Upper lobe of left lung (tissue), 6 donors: ENCODE data around the gene LAPTM4A. TPM values are rescaled to one million over a fixed set of nuclear protein-coding genes. Genes with fewer than 3 reads are reported as not detected.
"Not testable (repeated sequence)": the region's sequence is repeated elsewhere in the genome, so short reads cannot be mapped to it uniquely, and the experiment has no call there.

Experiments used
- ATAC-seq, 2 donors: fragments of 200-7000 bp; cut with Tn5 transposase; one replicate each; pipeline ENCODE4 v1.9.1; 2022; ENCODE audit warnings: mild to moderate bottlenecking in 2 of 2, moderate library complexity in 2 of 2; ENCODE audit not compliant: low FRiP score in 2 of 2
- DNase-seq, 2 donors: peaks; one replicate each; pipeline ENCODE4 v3.0.0-alpha.2; 2019 to 2020
- H3K27ac ChIP-seq, 4 donors: fragments of 200-600 bp; sonication (generic); one replicate each; pipeline ENCODE4 v1.5.1; 2016 to 2019
- H3K27me3 ChIP-seq, 4 donors: fragments of 200-600 bp; sonication (generic); one replicate each; pipeline ENCODE4 v1.5.1; 2017 to 2019
- H3K36me3 ChIP-seq, 4 donors: fragments of 200-600 bp; sonication (generic); one replicate each; pipeline ENCODE4 v1.5.1; 2016 to 2019
- H3K4me1 ChIP-seq, 4 donors: fragments of 200-600 bp; sonication (generic); one replicate each; pipeline ENCODE4 v1.5.1; 2018 to 2019
- H3K4me3 ChIP-seq, 4 donors: fragments of 200-600 bp; sonication (generic); one replicate each; pipeline ENCODE4 v1.5.1; 2017 to 2019; ENCODE audit warnings: mild to moderate bottlenecking in 2 of 4, moderate library complexity in 1 of 4
- H3K9me3 ChIP-seq, 4 donors: fragments of 200-600 bp; sonication (generic); one replicate each; pipeline ENCODE4 v1.5.1; 2018 to 2019
- EP300 ChIP-seq, 4 donors: sonication (generic); formaldehyde crosslinking; IDR thresholded peaks; one replicate each; pipeline ENCODE4 v1.5.1; 2017; ENCODE audit warnings: antibody characterized with exemption in 4 of 4, control low read depth in 2 of 4
- POLR2A ChIP-seq, 4 donors: fragments of 450-650 bp; IDR thresholded peaks; one replicate each; pipeline ENCODE4 v1.5.1; 2016 to 2017; ENCODE audit warnings: antibody characterized with exemption in 4 of 4, mild to moderate bottlenecking in 2 of 4
- POLR2AphosphoS5 ChIP-seq, 2 donors: sonication (generic); formaldehyde crosslinking; IDR thresholded peaks; one replicate each; pipeline ENCODE4 v1.5.1; 2017; ENCODE audit warnings: antibody characterized with exemption in 2 of 2
- whole genome bisulfite sequencing, 2 donors: methylation state at CpG; one replicate each; pipeline ENCODE4 v1.1.5; 2017 to 2018; 5-methylcytosine and 5-hydroxymethylcytosine counted together
- total RNA-seq, 6 donors: library from RNA; depleted of rRNA in 4 of 6; stranded (reverse); fragments of >200 nt in 4 of 6; gene quantifications; one replicate each; pipeline versions ENCODE4 v1.1.0 to v1.2.1, GENCODE V29; 2016 to 2021
- TF ChIP-seq, protein P1 (sequence below), 6 experiments: fragments of 450-650 bp in 4 of 6; fragments of 200-600 bp in 2 of 6; sonication (generic) in 2 of 6; IDR thresholded peaks; one replicate each; pipeline ENCODE4 v1.5.1; 2016 to 2019; ENCODE audit warnings: antibody characterized with exemption in 6 of 6
- donor health status: DM: no; HTN: no; CAD: no; lungs with moderate emphysema.
- donor health status: DM: no; HTN: yes; CAD: no; lungs with severe emphysema.

LAPTM4A gene
- total RNA-seq, 6 donors from 2014 or later = 27.2 to 210 (median 116) TPM

DNA sequence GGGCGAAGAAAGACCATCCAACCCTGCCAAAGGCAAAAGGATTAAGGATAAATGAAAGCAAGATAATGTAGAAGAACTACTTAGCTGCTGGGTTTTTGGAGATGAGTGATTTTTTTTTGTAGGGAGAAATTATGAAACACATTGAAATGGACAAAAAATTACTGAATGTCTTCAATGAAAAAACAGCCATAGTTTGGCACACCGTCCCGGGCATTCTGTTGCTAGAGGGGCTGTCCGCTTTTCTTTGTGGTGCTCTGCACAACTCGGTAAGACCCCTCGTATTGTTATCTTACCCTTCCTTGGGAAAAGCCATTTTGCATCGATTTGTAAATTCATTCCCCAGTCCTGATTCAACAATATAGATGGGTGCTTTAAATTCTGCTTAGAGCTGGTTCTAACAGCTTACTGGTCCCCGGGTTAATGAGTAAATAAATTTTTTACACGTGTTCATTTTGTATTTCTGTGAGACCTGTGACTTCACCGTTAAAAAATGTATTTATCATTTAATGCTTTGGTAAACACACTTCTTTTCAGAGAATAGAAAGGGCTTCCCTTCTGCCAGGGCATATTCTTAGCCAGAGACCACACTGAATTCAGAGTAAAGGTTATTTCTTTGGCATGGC is 912 bp upstream of the LAPTM4A start:
- Histone ChIP-seq H3K4me3 (peak overlapping the region; percentile 13 to 86 (median 62)), H3K9me3 (no peaks in the 10 kb centered on the region), H3K36me3 (no peaks in the 10 kb centered on the region), H3K4me1 (peaks cover 24 to 39% (median 31%) of the 10 kb centered on the region in 4 donors), H3K27ac (peak overlapping the region; percentile 97 to 100 (median 98)), H3K27me3 (no peaks in the 10 kb centered on the region)
- peak in 1 of 4 donors; percentile 1 for TF ChIP-seq EP300 (IDR thresholded peaks at IDR 0.05)
- TF ChIP-seq POLR2A (IDR thresholded peaks at IDR 0.05) = no peak
- ATAC-seq (no peak), DNase-seq (no peak)
- 3 to 7% methylated on average over 10 of the region's 10 CpGs for WGBS, 2 donors

- WGBS, 2 donors = 0% methylated on average over 26 to 46 of the region's 47 CpGs
- H3K4me1 ChIP-seq = peaks cover 24 to 44% (median 35%) of the 10 kb centered on the region in 4 donors
Measured at GRCh38 chr2:20050646-20051531, 539 bp downstream of the LAPTM4A start.

GRCh38 chr2:20050104-20050645 is 1.3 kb downstream of the LAPTM4A start:
- ATAC-seq = peak in 1 of 2 donors; percentile 36
- Histone ChIP-seq H3K4me1 (peaks cover 24 to 51% (median 41%) of the 10 kb centered on the region in 4 donors), H3K27me3 (no peaks in the 10 kb centered on the region), H3K9me3 (no peaks in the 10 kb centered on the region), H3K27ac (peak overlapping the region; percentile 97 to 100 (median 98)), H3K4me3 (peak overlapping the region; percentile 55 to 86 (median 71)), H3K36me3 (no peaks in the 10 kb centered on the region)
- TF ChIP-seq EP300 (IDR thresholded peaks at IDR 0.05) = no peak
- peak in 1 of 4 donors; percentile 64 for TF ChIP-seq POLR2A (IDR thresholded peaks at IDR 0.05)
- peak in 1 of 2 donors; percentile 26 for TF ChIP-seq POLR2AphosphoS5 (IDR thresholded peaks at IDR 0.05)
- peak in 1 of 2 donors; percentile 45 for DNase-seq
- WGBS, 2 donors = 1 to 2% methylated on average over 10 of the region's 10 CpGs

More at GRCh38 chr2:20050646-20051531, 539 bp downstream of the LAPTM4A start:
- TF ChIP-seq POLR2AphosphoS5 (IDR thresholded peaks at IDR 0.05) (peak in 1 of 2 donors; percentile 14), POLR2A (IDR thresholded peaks at IDR 0.05) (peak in 1 of 4 donors; percentile 40)
- TF ChIP-seq, protein P1, sequence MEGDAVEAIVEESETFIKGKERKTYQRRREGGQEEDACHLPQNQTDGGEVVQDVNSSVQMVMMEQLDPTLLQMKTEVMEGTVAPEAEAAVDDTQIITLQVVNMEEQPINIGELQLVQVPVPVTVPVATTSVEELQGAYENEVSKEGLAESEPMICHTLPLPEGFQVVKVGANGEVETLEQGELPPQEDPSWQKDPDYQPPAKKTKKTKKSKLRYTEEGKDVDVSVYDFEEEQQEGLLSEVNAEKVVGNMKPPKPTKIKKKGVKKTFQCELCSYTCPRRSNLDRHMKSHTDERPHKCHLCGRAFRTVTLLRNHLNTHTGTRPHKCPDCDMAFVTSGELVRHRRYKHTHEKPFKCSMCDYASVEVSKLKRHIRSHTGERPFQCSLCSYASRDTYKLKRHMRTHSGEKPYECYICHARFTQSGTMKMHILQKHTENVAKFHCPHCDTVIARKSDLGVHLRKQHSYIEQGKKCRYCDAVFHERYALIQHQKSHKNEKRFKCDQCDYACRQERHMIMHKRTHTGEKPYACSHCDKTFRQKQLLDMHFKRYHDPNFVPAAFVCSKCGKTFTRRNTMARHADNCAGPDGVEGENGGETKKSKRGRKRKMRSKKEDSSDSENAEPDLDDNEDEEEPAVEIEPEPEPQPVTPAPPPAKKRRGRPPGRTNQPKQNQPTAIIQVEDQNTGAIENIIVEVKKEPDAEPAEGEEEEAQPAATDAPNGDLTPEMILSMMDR (IDR thresholded peaks at IDR 0.05) = no peak
- DNase-seq (peak in 1 of 2 donors; percentile 66), ATAC-seq (peak; percentile 3 to 46)
- H3K36me3 ChIP-seq = no peaks in the 10 kb centered on the region
- H3K9me3 ChIP-seq = no peaks in the 10 kb centered on the region
- H3K4me3 ChIP-seq = peak overlapping the region; percentile 55 to 86 (median 71)
- no peaks in the 10 kb centered on the region for H3K27me3 ChIP-seq
- peak overlapping the region; percentile 97 to 100 (median 98) for H3K27ac ChIP-seq

DNA sequence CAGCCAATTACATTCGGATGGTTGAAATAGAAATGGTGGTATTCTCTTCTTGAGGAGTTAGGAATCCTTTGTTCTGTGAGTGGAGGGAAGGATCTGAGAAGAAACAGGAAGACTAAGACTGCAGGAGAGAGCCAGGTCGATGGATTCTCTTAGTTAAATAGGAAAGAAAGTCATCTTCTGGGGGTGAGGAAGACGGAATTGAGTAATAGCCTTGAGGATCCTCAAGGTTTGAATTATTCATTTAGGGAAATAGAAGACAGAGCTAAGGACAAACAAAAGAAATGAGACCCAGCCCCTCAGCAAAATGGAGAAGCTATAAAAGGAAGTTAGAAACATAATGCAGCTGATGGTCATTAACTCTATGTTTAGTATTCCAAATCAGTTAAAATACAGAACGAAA is 1.8 kb downstream of the LAPTM4A start:
- ATAC-seq = no peak
- Histone ChIP-seq H3K27ac (peak overlapping the region; percentile 97 to 100 (median 98)), H3K4me1 (peaks cover 24 to 52% (median 43%) of the 10 kb centered on the region in 4 donors), H3K9me3 (no peaks in the 10 kb centered on the region), H3K36me3 (no peaks in the 10 kb centered on the region), H3K4me3 (peak overlapping the region; percentile 3 to 86 (median 62)), H3K27me3 (no peaks in the 10 kb centered on the region)
- no peak for DNase-seq
- TF ChIP-seq, protein P1 (IDR thresholded peaks at IDR 0.05) = no peak
- TF ChIP-seq POLR2A (IDR thresholded peaks at IDR 0.05) = no peak
- TF ChIP-seq POLR2AphosphoS5 (IDR thresholded peaks at IDR 0.05) = no peak
- no peak for TF ChIP-seq EP300 (IDR thresholded peaks at IDR 0.05)
- 3 to 4% methylated on average over 4 of the region's 4 CpGs for WGBS, 2 donors

- H3K36me3 ChIP-seq = no peaks in the 10 kb centered on the region
- H3K27ac ChIP-seq = peak overlapping the region; percentile 97 to 100 (median 98)
- no peaks in the 10 kb centered on the region for H3K27me3 ChIP-seq
- ATAC-seq (no peak), DNase-seq (no peak)
- WGBS, 2 donors = 40 to 45% methylated on average over 6 of the region's 6 CpGs
- H3K9me3 ChIP-seq = no peaks in the 10 kb centered on the region
- H3K4me3 ChIP-seq = peak overlapping the region in 2 of 4 donors; percentile 69 to 86
- peaks cover 32 to 60% (median 51%) of the 10 kb centered on the region in 4 donors for H3K4me1 ChIP-seq
- TF ChIP-seq, protein P1 (IDR thresholded peaks at IDR 0.05) = no peak
- TF ChIP-seq EP300 (IDR thresholded peaks at IDR 0.05) = no peak
- no peak for TF ChIP-seq POLR2AphosphoS5 (IDR thresholded peaks at IDR 0.05)
- no peak for TF ChIP-seq POLR2A (IDR thresholded peaks at IDR 0.05)
Measured at GRCh38 chr2:20048488-20049448, 2.7 kb downstream of the LAPTM4A start.

GRCh38 chr2:20045712-20046292 is 5.6 kb downstream of the LAPTM4A start:
- peaks cover 45 to 69% (median 57%) of the 10 kb centered on the region in 4 donors for H3K4me1 ChIP-seq
- not testable (repeated sequence) for H3K9me3 ChIP-seq, H3K36me3 ChIP-seq, ATAC-seq, H3K27ac ChIP-seq, H3K4me3 ChIP-seq, H3K27me3 ChIP-seq, DNase-seq
- 70 to 72% methylated on average over 4 of the region's 4 CpGs for WGBS, 2 donors
